ENCODE results near the gene AKAP8L.

Gene AKAP8L

GRCh38 chr19:15453906-15454860 lies 35.4 kb upstream of the AKAP8L start:
- no peak for DNase-seq
- no peak overlapping the region for H3K4me3 Mint-ChIP-seq
- ATAC-seq (replicated peaks) = no peak
- no peaks in the 10 kb centered on the region for H3K9me3 Mint-ChIP-seq
- H3K27ac Mint-ChIP-seq = peak overlapping the region; percentile 41 to 81
- no peaks in the 10 kb centered on the region for H3K27me3 Mint-ChIP-seq
- H3K36me3 Mint-ChIP-seq (ENCODE audit: insufficient read depth) = peaks cover 74% of the 10 kb centered on the region
- H3K4me1 Mint-ChIP-seq (ENCODE audit: low read depth in 2 of 2) = peaks cover 29 to 37% of the 10 kb centered on the region in 2 donors

GRCh38 chr19:15453091-15453578 lies 34.3 kb upstream of the AKAP8L start:
- Mint-ChIP-seq H3K4me3 (no peak overlapping the region), H3K4me1 (ENCODE audit: low read depth in 2 of 2) (peaks cover 35 to 45% of the 10 kb centered on the region in 2 donors), H3K27me3 (no peaks in the 10 kb centered on the region), H3K36me3 (ENCODE audit: insufficient read depth) (peaks cover 65% of the 10 kb centered on the region), H3K9me3 (no peaks in the 10 kb centered on the region), H3K27ac (peak overlapping the region; percentile 41 to 81)
- no peak for DNase-seq
- ATAC-seq (replicated peaks) = no peak

GRCh38 chr19:15452111-15453047 lies 33.6 kb upstream of the AKAP8L start:
- H3K4me3 Mint-ChIP-seq = no peak overlapping the region
- H3K4me1 Mint-ChIP-seq (ENCODE audit: low read depth in 2 of 2) = peaks cover 32 to 41% of the 10 kb centered on the region in 2 donors
- no peak for DNase-seq
- ATAC-seq (replicated peaks) = no peak
- H3K9me3 Mint-ChIP-seq = no peaks in the 10 kb centered on the region
- H3K36me3 Mint-ChIP-seq (ENCODE audit: insufficient read depth) = peaks cover 59% of the 10 kb centered on the region
- H3K27ac Mint-ChIP-seq = peak overlapping the region in 1 of 2 donors; percentile 90
- H3K27me3 Mint-ChIP-seq = no peaks in the 10 kb centered on the region

DNA sequence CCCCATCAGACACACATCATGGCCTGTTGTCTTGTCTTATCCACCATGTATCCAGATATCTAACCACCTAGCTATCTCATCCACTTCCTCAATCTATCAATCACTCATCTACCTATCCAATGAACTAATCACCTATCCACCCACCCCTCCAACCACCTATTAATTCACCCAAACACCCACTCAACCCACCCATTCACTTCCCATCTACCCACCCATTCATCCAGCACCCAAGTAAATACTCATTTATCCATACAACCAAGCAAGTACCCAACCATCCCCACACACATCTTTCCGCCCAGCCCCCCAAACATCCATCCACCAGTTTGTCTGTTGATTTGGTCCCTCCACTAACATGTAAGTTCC lies 31.7 kb upstream of the AKAP8L start:
- no peak for DNase-seq
- H3K36me3 Mint-ChIP-seq (ENCODE audit: insufficient read depth) = peaks cover 49% of the 10 kb centered on the region
- H3K27me3 Mint-ChIP-seq = no peaks in the 10 kb centered on the region
- no peaks in the 10 kb centered on the region for H3K9me3 Mint-ChIP-seq
- H3K27ac Mint-ChIP-seq = peak overlapping the region; percentile 47 to 90
- ATAC-seq (replicated peaks) = no peak
- H3K4me1 Mint-ChIP-seq (ENCODE audit: low read depth in 2 of 2) = peaks cover 33 to 41% of the 10 kb centered on the region in 2 donors
- peak overlapping the region; percentile 61 to 80 for H3K4me3 Mint-ChIP-seq

GRCh38 chr19:15449620-15450527 lies 31.1 kb upstream of the AKAP8L start, which contains the start of gene WIZ:
Gene WIZ (minus strand): TSS chr19:15449956. CDS start chr19:15448307, 1,649 bp downstream.
- ATAC-seq (replicated peaks) (peak; percentile 83), DNase-seq (peak; percentile 83 to 88 (median 85))

GRCh38 chr19:15448778-15449619 lies 30.2 kb upstream of the AKAP8L start:
- Mint-ChIP-seq H3K27me3 (no peaks in the 10 kb centered on the region), H3K36me3 (ENCODE audit: insufficient read depth) (peaks cover 34% of the 10 kb centered on the region), H3K27ac (peak overlapping the region; percentile 47), H3K9me3 (no peaks in the 10 kb centered on the region), H3K4me3 (peak overlapping the region; percentile 51), H3K4me1 (ENCODE audit: low read depth in 2 of 2) (peaks cover 25 to 30% of the 10 kb centered on the region in 2 donors)
- ATAC-seq (replicated peaks) (no peak), DNase-seq (no peak)

More at GRCh38 chr19:15449620-15450527, 31.1 kb upstream of the AKAP8L start, which contains the start of gene WIZ:
- Mint-ChIP-seq H3K9me3 (no peaks in the 10 kb centered on the region), H3K4me3 (peak within 1 kb of the TSS; percentile 61 to 80), H3K4me1 (ENCODE audit: low read depth in 2 of 2) (peaks cover 28 to 34% of the 10 kb centered on the region in 2 donors), H3K36me3 (ENCODE audit: insufficient read depth) (peaks cover 43% of the 10 kb centered on the region), H3K27ac (peak within 1 kb of the TSS; percentile 47 to 90), H3K27me3 (no peaks in the 10 kb centered on the region)

GRCh38 chr19:15448044-15448777 lies 29.4 kb upstream of the AKAP8L start:
- Mint-ChIP-seq H3K4me3 (peak overlapping the region; percentile 51), H3K27me3 (no peaks in the 10 kb centered on the region), H3K36me3 (ENCODE audit: insufficient read depth) (peaks cover 26% of the 10 kb centered on the region), H3K9me3 (no peaks in the 10 kb centered on the region), H3K27ac (peak overlapping the region; percentile 47), H3K4me1 (ENCODE audit: low read depth in 2 of 2) (peaks cover 23% of the 10 kb centered on the region in 2 donors)
- ATAC-seq (replicated peaks) (no peak), DNase-seq (no peak)

DNA sequence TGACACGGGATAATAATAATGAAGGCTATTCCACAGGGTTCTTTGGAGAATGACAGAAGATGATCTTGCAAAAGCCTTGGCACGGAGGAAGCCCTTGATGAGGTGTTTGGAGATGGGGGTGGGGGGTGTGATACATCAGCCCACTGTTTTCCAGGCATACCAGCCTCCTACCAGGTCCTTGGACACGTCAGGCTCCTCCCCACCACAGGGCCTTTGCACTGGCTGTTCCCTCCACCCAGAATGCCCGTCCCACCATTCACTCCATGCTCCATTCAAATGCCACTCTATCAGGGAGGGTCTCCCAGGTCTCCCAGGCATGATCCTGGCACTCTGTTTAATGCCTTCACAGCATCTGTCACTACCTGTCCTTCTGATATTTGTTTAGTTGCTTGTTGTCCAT lies 28.3 kb upstream of the AKAP8L start:
- DNase-seq = no peak
- no peak for ATAC-seq (replicated peaks)
- Mint-ChIP-seq H3K4me3 (no peak overlapping the region), H3K4me1 (ENCODE audit: low read depth in 2 of 2) (peaks cover 21 to 22% of the 10 kb centered on the region in 2 donors), H3K36me3 (ENCODE audit: insufficient read depth) (peaks cover 19% of the 10 kb centered on the region), H3K9me3 (no peaks in the 10 kb centered on the region), H3K27me3 (no peaks in the 10 kb centered on the region), H3K27ac (peak overlapping the region in 1 of 2 donors; percentile 42)

- DNase-seq = no peak
- peaks cover 14 to 16% of the 10 kb centered on the region in 2 donors for H3K4me1 Mint-ChIP-seq (ENCODE audit: low read depth in 2 of 2)
- peaks cover 10% of the 10 kb centered on the region for H3K36me3 Mint-ChIP-seq (ENCODE audit: insufficient read depth)
- H3K27ac Mint-ChIP-seq = peak overlapping the region; percentile 60 to 68
- no peaks in the 10 kb centered on the region for H3K27me3 Mint-ChIP-seq
- no peak for ATAC-seq (replicated peaks)
- no peak overlapping the region for H3K4me3 Mint-ChIP-seq
- H3K9me3 Mint-ChIP-seq = no peaks in the 10 kb centered on the region
Observed at GRCh38 chr19:15445807-15446376, 27.1 kb upstream of the AKAP8L start.

DNA sequence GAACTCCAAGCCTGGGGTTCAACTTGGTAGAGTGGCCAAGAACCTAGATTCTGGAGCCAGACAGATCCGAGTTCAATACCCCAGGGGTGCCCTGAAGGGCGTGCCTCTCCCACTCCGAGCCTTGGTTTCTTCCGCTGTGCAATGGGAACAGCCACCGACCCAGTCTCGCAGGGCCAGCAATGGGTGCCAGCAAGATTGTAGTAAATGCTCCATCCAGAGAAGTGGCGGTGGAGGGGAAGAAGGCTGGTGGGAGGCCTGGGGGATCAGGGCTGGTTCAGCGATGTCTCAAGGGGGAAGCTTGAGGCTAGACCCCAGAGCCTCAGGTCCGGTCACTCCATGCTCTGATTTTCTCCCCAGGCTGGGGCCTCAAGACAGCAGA lies 26.4 kb upstream of the AKAP8L start:
- H3K4me3 Mint-ChIP-seq = no peak overlapping the region

More for the DNA sequence above, 26.4 kb upstream of the AKAP8L start:
- H3K27ac Mint-ChIP-seq = peak overlapping the region; percentile 60 to 68
- H3K4me1 Mint-ChIP-seq (ENCODE audit: low read depth in 2 of 2) = peaks cover 9% of the 10 kb centered on the region in 2 donors
- no peaks in the 10 kb centered on the region for H3K9me3 Mint-ChIP-seq
- DNase-seq = no peak
- no peak for ATAC-seq (replicated peaks)
- peaks cover 3% of the 10 kb centered on the region for H3K36me3 Mint-ChIP-seq (ENCODE audit: insufficient read depth)
- H3K27me3 Mint-ChIP-seq = no peaks in the 10 kb centered on the region

All from effector memory CD8-positive, alpha-beta T cell (primary cell).